K562 (cell line): Measurements from ENCODE around the gene SUCO. TPM values are rescaled to one million over a fixed set of nuclear protein-coding genes. Genes with fewer than 3 reads are reported as not detected.

ENCODE experiments used
- ATAC-seq: fragments of 200-7000 bp; cut with Tn5 transposase; 3 replicates; pipeline ENCODE4 v1.9.1; 2020; ENCODE audit warnings: moderate library complexity
- BruUV-seq: library from RNA; stranded (reverse); fragments of 400-500 nt; replicated peaks from 2 replicates; lab custom pipeline; 2021; lab: Mats Ljungman, UMichigan
- CTCF ChIA-PET: fragments of 300-600 bp; formaldehyde crosslinking; extraction: SDS; loops from one replicate; lab custom pipeline; 2021; ENCODE audit warnings: low intra/inter-chr PET ratio; lab: Yijun Ruan, JAX
- POLR2A ChIA-PET: fragments of 300-600, 350-650 bp; sonication (Branson Sonifier 250); formaldehyde crosslinking; extraction: SDS; loops from one replicate; lab custom pipeline; 2021; ENCODE audit warnings: antibody characterized with exemption, inconsistent platforms; lab: Yijun Ruan, JAX
- DNase-seq, 4 experiments: peaks; one replicate each; pipeline versions ENCODE4 v3.0.0 to v3.0.0-alpha.2; 2011 to 2018; ENCODE audit warnings: low spot score in 3 of 4, mixed read lengths in 3 of 4; ENCODE audit errors: extremely low read depth in 1 of 4
- FAIRE-seq: peaks from 2 replicates; lab custom pipeline; 2011; peaks lifted over from hg19 to GRCh38; lab: Jason Lieb, UNC
- H2AFZ ChIP-seq: 2 replicates; pipeline ENCODE4 v1.6.0; 2011; ENCODE audit warnings: low read depth, low read length, control low read depth, inconsistent platforms
- H3K27ac ChIP-seq: fragments of 200-600 bp; 3 replicates; pipeline ENCODE4 v1.8.0; 2011; ENCODE audit warnings: low read depth, mild to moderate bottlenecking, control low read depth, inconsistent platforms, low read length, moderate library complexity, mixed read lengths; ENCODE audit errors: extremely low read depth
- H3K27me3 ChIP-seq, 2 experiments: fragments of 300-600 bp in 1 of 2; 2 replicates in 1 of 2; 3 replicates in 1 of 2; pipeline versions ENCODE4 v1.6.0 to v1.8.0; 2011; ENCODE audit warnings: inconsistent platforms in 2 of 2, low read length in 2 of 2, mild to moderate bottlenecking in 1 of 2, mixed read lengths in 1 of 2, moderate library complexity in 1 of 2; ENCODE audit not compliant: control insufficient read depth in 2 of 2, insufficient read depth in 2 of 2
- H3K36me3 ChIP-seq: fragments of 300-600 bp; 3 replicates; pipeline ENCODE4 v1.8.0; 2011; ENCODE audit warnings: mild to moderate bottlenecking, low read length, inconsistent platforms; ENCODE audit not compliant: control insufficient read depth, insufficient read depth
- H3K4me1 ChIP-seq, 2 experiments: fragments of 200-600 bp in 1 of 2; replicated peaks in 1 of 2; 2 replicates in 1 of 2; 3 replicates in 1 of 2; pipeline versions ENCODE4 v1.5.1 to v1.8.0; 2011; ENCODE audit warnings: inconsistent platforms in 2 of 2, low read length in 2 of 2, mild to moderate bottlenecking in 1 of 2, mixed read lengths in 1 of 2, moderate library complexity in 1 of 2; ENCODE audit not compliant: control insufficient read depth in 2 of 2, insufficient read depth in 2 of 2
- H3K4me2 ChIP-seq: 2 replicates; pipeline ENCODE4 v1.6.1; 2011; ENCODE audit warnings: low read length, control low read depth, inconsistent platforms, mixed read lengths; ENCODE audit not compliant: insufficient read depth
- H3K4me3 ChIP-seq: fragments of 200-600 bp; sonication (generic), shearing (Covaris generic); 2 replicates; pipeline ENCODE4 v1.5.1; 2016; ENCODE audit warnings: control low read depth, inconsistent platforms
- H3K79me2 ChIP-seq: fragments of 200-600 bp; 3 replicates; pipeline ENCODE4 v1.8.0; 2011; ENCODE audit warnings: low read length, inconsistent platforms; ENCODE audit not compliant: control insufficient read depth, insufficient read depth
- H3K9ac ChIP-seq, 2 experiments: 2 replicates each; pipeline versions ENCODE4 v1.6.0 to v1.6.1; 2011; ENCODE audit warnings: low read depth in 2 of 2, low read length in 2 of 2, control low read depth in 1 of 2, inconsistent platforms in 1 of 2, mild to moderate bottlenecking in 1 of 2, mixed read lengths in 1 of 2; ENCODE audit not compliant: insufficient read depth in 1 of 2
- H3K9me1 ChIP-seq: one replicate; pipeline ENCODE4 v1.6.0; 2011; ENCODE audit warnings: inconsistent platforms, mild to moderate bottlenecking, low read length, moderate library complexity; ENCODE audit not compliant: control insufficient read depth, insufficient read depth
- H3K9me3 ChIP-seq: replicated peaks from 2 replicates; pipeline ENCODE4 v1.5.1; 2011; ENCODE audit warnings: low read depth, low read length, inconsistent platforms; ENCODE audit not compliant: control insufficient read depth, insufficient read depth
- H4K20me1 ChIP-seq: replicated peaks from 2 replicates; pipeline ENCODE4 v1.6.1; 2011; ENCODE audit warnings: low read length, inconsistent platforms, mixed read lengths; ENCODE audit not compliant: control insufficient read depth, insufficient read depth
- CBX8 ChIP-seq: fragments of 200-600 bp; sonication (generic); IDR thresholded peaks from 2 replicates; pipeline ENCODE4 v1.6.1; 2012; ENCODE audit warnings: borderline replicate concordance, mixed run types, low read depth, mild to moderate bottlenecking, moderate library complexity, mixed read lengths, low read length, control low read depth, inconsistent platforms; ENCODE audit not compliant: poor library complexity, severe bottlenecking; ENCODE audit errors: extremely low read depth
- FOXM1 ChIP-seq, 2 experiments: fragments of 450-650 bp in 1 of 2; sonication (generic) in 1 of 2; formaldehyde crosslinking in 1 of 2; IDR thresholded peaks; 2 replicates each; pipeline versions ENCODE4 v1.6.1 to v1.9.0; 2017 to 2022; ENCODE audit warnings: low read depth in 2 of 2, mild to moderate bottlenecking in 2 of 2, missing genetic modification reagents in 1 of 2, moderate library complexity in 1 of 2
- MTA3 ChIP-seq: fragments of 450-650 bp; formaldehyde crosslinking; IDR thresholded peaks from 2 replicates; pipeline ENCODE4 v1.6.1; 2017; ENCODE audit warnings: mild to moderate bottlenecking, borderline replicate concordance
- NR1H2 ChIP-seq: sonication (generic); formaldehyde crosslinking; IDR thresholded peaks from 2 replicates; pipeline ENCODE4 v1.4.0; 2020; ENCODE audit warnings: mild to moderate bottlenecking, missing genetic modification reagents
- TOE1 ChIP-seq, 2 experiments: fragments of 450-650 bp in 1 of 2; sonication (generic) in 1 of 2; formaldehyde crosslinking in 1 of 2; IDR thresholded peaks; 2 replicates each; pipeline versions ENCODE4 v1.7.1 to v1.8.0; 2016 to 2022; ENCODE audit warnings: borderline replicate concordance in 2 of 2, mild to moderate bottlenecking in 2 of 2, antibody characterized with exemption in 1 of 2, inconsistent platforms in 1 of 2, low read depth in 1 of 2, missing genetic modification reagents in 1 of 2, moderate library complexity in 1 of 2
- in situ Hi-C: fragments of 300-500 bp; cut with MboI; formaldehyde crosslinking; loops from 4 replicates; pipeline ENCODE4 v1.15.0; 2018; ENCODE audit warnings: inconsistent platforms, mixed read lengths
- intact Hi-C: fragments of 100-400 bp; cut with micrococcal nuclease; formaldehyde crosslinking; loops from 2 replicates; pipeline ENCODE4 v1.14.2; 2022
- polyA plus RNA-seq, 8 experiments: library from polyadenylated mRNA; depleted of rRNA in 4 of 8; stranded (reverse) in 5 of 8; unstranded in 3 of 8; fragments of >200 nt; fragmentation: Nextera tagmentation in 2 of 8; fragmentation: Illumina TruSeq in 1 of 8; extraction: Ambion mirVana in 2 of 8; extraction: Trizol in 1 of 8; gene quantifications; 2 replicates each; pipeline versions ENCODE4 v1.2.1 to v1.2.3, GENCODE V29; 2011 to 2014; ENCODE audit warnings: inconsistent platforms in 1 of 8, missing spikeins in 1 of 8
- total RNA-seq, 7 experiments: library from RNA; depleted of rRNA in 6 of 7; stranded (reverse); fragments of >200 nt in 6 of 7; fragmentation: Illumina TruSeq in 2 of 7; extraction: Trizol in 2 of 7; gene quantifications; 2 replicates each; pipeline versions ENCODE4 v1.2.1 to v1.2.3, GENCODE V29; 2011 to 2021; ENCODE audit warnings: low replicate concordance in 1 of 7

Gene SUCO
- total and polyA plus RNA-seq, 9 of the 15 experiments (the other 6 are each of a cell fraction or from before 2014, with no cell fraction given): 2.5 to 20.6 (median 14.3) TPM

- Histone ChIP-seq H3K4me3 (no peak overlapping the region), H3K4me1 (peaks cover 0 to 33% of the 10 kb centered on the region in 2 experiments; a peak in 3 of 5 replicates), H3K9ac (no peak overlapping the region)
- no peak for DNase-seq
- TF ChIP-seq FOXM1 (IDR thresholded peaks at IDR 0.05; ENCODE audit: low read depth) (no peak), FOXM1 (CRISPR knock-in tag; IDR thresholded peaks at IDR 0.05; ENCODE audit: low read depth) (no peak), NR1H2 (CRISPR knock-in tag) (no peak), MTA3 (no peak), TOE1 (IDR thresholded peaks at IDR 0.05; ENCODE audit: borderline replicate concordance) (no peak), TOE1 (CRISPR knock-in tag; IDR thresholded peaks at IDR 0.05; ENCODE audit: borderline replicate concordance, low read depth) (no peak), CBX8 (no peak)
- TF ChIP-seq, all 486 proteins: peak for 0
- FAIRE-seq: no peak
- in situ Hi-C loops (no loop called here), intact Hi-C loops (no loop called here)
- H3K9me1 ChIP-seq: no peaks in the 10 kb centered on the region
- BruUV-seq: no TSS peak
- ATAC-seq: no peak
- H3K9me3 ChIP-seq: no peaks in the 10 kb centered on the region
- no peaks in the 10 kb centered on the region for H3K79me2 ChIP-seq
- POLR2A ChIA-PET: no interaction called here
- no peaks in the 10 kb centered on the region for H3K27me3 ChIP-seq
- H2AFZ ChIP-seq: no peak overlapping the region
- H4K20me1 ChIP-seq: no peaks in the 10 kb centered on the region
- H3K36me3 ChIP-seq: peaks cover 23% of the 10 kb centered on the region
- CTCF ChIA-PET: no interaction called here
- H3K27ac ChIP-seq: no peak overlapping the region
- no peak overlapping the region for H3K4me2 ChIP-seq
These were observed 52.9 kb downstream of the SUCO start for GRCh38 chr1:172585861-172586260.
